Activated T-cell treated with anti-CD3 and anti-CD28 coated beads, Interleukin-2, amount 50 U/mL, for 24 hours (primary cell): ENCODE data around the gene CREB5.
"Not testable (repeated sequence)": the region's sequence is repeated elsewhere in the genome, so short reads cannot be mapped to it uniquely, and the experiment has no call there.

ENCODE experiments used
- DNase-seq: peaks from one replicate; pipeline ENCODE4 v3.0.0-alpha.2; 2020
- H3K27ac Mint-ChIP-seq: 2 replicates; pipeline ENCODE4 v1.8.0; 2020; ENCODE audit warnings: mild to moderate bottlenecking, mixed read lengths
- H3K27me3 Mint-ChIP-seq: 2 replicates; pipeline ENCODE4 v1.8.0; 2020; ENCODE audit warnings: mixed read lengths
- H3K36me3 Mint-ChIP-seq: 2 replicates; pipeline ENCODE4 v1.8.0; 2020; ENCODE audit warnings: low read depth, mixed read lengths
- H3K4me1 Mint-ChIP-seq: 2 replicates; pipeline ENCODE4 v1.8.0; 2020; ENCODE audit warnings: low read depth, mixed read lengths
- H3K4me3 Mint-ChIP-seq: 2 replicates; pipeline ENCODE4 v1.8.0; 2020; ENCODE audit warnings: mild to moderate bottlenecking, moderate library complexity, mixed read lengths
- H3K9me3 Mint-ChIP-seq: 2 replicates; pipeline ENCODE4 v1.8.0; 2020; ENCODE audit warnings: mixed read lengths

The CREB5 gene

DNA sequence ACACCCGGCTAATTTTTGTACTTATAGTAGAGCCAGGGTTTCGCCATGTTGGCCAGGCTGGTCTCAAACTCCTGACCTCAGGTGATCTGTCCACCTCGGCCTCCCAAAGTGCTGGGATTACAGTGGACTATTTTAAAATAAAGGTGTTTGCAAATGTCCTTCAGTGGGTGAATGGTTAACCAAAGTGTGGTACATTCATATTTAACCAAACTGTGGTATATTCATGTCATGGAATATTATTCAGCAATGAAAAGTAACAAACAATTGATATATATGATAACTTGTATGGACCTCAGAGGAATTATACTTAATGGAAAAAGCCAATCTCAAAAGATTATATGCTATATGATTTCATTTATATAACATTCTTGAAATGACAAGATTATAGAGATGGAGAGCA is 190.0 kb downstream of the CREB5 start:
- H3K27me3 Mint-ChIP-seq, result peaks cover 4% of the 10 kb centered on the region
- H3K4me3 Mint-ChIP-seq, result no peak overlapping the region
- no peaks in the 10 kb centered on the region for H3K4me1 Mint-ChIP-seq
- H3K9me3 Mint-ChIP-seq, result no peaks in the 10 kb centered on the region
- H3K36me3 Mint-ChIP-seq, result no peaks in the 10 kb centered on the region
- no peak for DNase-seq
- H3K27ac Mint-ChIP-seq, result no peak overlapping the region

DNA sequence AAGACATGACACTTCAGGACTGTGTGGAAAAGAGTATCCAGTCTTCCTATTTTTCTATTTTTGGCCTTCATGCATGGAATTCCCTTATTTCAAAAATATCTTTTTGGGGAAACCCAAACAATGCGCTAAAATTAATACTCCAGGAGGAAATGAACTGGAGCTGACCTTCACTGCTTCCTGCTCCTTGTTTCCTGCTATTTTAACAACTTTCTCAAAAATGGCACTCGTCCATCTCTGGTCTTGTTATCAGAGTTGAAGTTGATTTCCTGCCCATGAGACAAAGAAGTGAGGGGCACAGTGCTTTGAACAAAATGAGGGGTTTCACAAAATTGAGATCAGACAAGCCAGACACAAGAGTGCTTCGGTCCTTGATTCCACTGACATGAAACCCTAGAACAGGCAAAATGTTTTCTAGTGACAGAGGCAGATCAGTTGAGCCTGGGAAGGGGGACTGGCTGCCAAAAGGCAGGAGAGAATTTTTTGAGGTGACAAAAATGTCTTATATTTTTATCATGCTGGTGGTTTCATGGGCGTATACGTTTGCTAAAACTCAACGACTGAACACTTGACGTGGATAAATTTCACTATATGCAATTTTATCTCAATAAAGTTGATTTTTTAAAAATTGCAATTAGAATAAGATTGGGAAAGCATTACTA is 193.2 kb downstream of the CREB5 start:
- no peak overlapping the region for H3K4me3 Mint-ChIP-seq
- H3K36me3 Mint-ChIP-seq, result no peaks in the 10 kb centered on the region
- no peak for DNase-seq
- no peaks in the 10 kb centered on the region for H3K4me1 Mint-ChIP-seq
- H3K27me3 Mint-ChIP-seq, result peaks cover 10% of the 10 kb centered on the region
- H3K27ac Mint-ChIP-seq, result no peak overlapping the region
- H3K9me3 Mint-ChIP-seq, result no peaks in the 10 kb centered on the region

DNA sequence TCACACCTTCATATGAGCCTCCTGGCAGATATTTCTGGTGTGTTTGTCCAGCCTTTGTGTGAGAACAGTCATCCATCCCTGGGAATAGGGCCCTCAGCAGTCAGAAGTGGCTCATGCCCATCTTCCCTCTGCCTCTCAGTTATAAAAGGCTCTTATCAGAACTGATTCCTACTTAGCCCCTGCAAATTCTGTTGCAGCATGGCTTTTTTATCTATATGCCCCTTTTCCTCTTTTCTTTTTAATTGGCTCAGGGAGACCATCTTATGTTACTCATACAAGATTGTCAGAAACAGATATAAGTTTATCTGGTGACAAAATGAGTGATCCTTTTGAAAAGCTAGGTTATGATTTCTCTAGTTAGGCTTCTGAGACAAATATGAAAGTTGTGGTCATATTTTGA is 194.1 kb downstream of the CREB5 start:
- no peak for DNase-seq
- Mint-ChIP-seq H3K4me3 (no peak overlapping the region), H3K36me3 (no peaks in the 10 kb centered on the region), H3K27me3 (peaks cover 10% of the 10 kb centered on the region), H3K9me3 (no peaks in the 10 kb centered on the region), H3K27ac (no peak overlapping the region), H3K4me1 (no peaks in the 10 kb centered on the region)

- Mint-ChIP-seq H3K9me3 (no peaks in the 10 kb centered on the region), H3K27me3 (peaks cover 7% of the 10 kb centered on the region), H3K4me3 (no peak overlapping the region), H3K27ac (no peak overlapping the region), H3K4me1 (no peaks in the 10 kb centered on the region), H3K36me3 (no peaks in the 10 kb centered on the region)
- no peak for DNase-seq
These were observed 195.5 kb downstream of the CREB5 start for GRCh38 chr7:28607855-28608193.

DNA sequence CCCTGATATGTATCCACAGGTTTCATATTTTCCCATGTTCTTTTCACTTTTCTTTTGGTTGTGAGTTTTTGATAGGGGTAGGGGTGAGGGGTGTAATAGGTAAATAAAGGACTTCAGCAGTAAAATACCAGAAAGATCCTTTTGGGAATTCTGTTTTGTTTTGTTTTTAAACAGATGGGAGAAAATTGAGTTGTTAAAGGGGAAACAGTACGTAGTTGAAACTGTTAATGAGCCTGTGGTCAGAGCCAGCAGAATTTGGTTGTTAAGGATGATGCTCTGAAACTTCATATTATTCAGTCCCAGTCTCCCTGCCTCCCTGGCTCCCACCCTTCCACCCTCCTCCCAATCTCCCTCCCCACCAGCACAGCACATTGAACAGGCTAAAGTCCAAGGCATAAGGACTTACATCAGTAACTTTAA is 195.9 kb downstream of the CREB5 start:
- H3K4me3 Mint-ChIP-seq, result no peak overlapping the region
- H3K27ac Mint-ChIP-seq, result no peak overlapping the region
- no peaks in the 10 kb centered on the region for H3K9me3 Mint-ChIP-seq
- no peaks in the 10 kb centered on the region for H3K36me3 Mint-ChIP-seq
- H3K4me1 Mint-ChIP-seq, result no peaks in the 10 kb centered on the region
- no peak for DNase-seq
- H3K27me3 Mint-ChIP-seq, result peaks cover 7% of the 10 kb centered on the region

DNA sequence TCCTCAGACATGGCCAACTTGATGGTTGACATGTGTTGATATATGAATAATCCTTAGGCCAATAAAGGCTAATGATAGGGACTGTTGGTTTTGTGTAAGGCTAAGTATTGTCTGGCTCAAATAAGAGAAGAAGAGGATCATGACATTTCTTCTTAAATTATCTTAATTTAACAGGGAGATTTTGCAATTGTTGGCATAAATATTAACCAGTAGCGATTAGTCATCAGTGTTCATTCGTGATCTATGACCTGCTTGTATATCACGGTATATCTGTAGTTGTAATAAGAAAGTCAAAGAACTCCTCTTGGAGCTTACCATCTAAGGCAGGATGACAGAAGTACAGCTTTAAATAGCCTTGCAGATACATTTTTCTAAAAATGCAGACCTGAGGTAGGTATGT is 196.4 kb downstream of the CREB5 start:
- H3K9me3 Mint-ChIP-seq, result no peaks in the 10 kb centered on the region
- H3K36me3 Mint-ChIP-seq, result no peaks in the 10 kb centered on the region
- H3K4me3 Mint-ChIP-seq, result no peak overlapping the region
- no peak overlapping the region for H3K27ac Mint-ChIP-seq
- no peak for DNase-seq
- peaks cover 7% of the 10 kb centered on the region for H3K27me3 Mint-ChIP-seq
- no peaks in the 10 kb centered on the region for H3K4me1 Mint-ChIP-seq

GRCh38 chr7:28609608-28610007 is 197.3 kb downstream of the CREB5 start:
- Mint-ChIP-seq H3K9me3 (no peaks in the 10 kb centered on the region), H3K4me3 (no peak overlapping the region), H3K27ac (no peak overlapping the region), H3K27me3 (peaks cover 7% of the 10 kb centered on the region), H3K36me3 (no peaks in the 10 kb centered on the region), H3K4me1 (no peaks in the 10 kb centered on the region)
- DNase-seq, result no peak

DNA sequence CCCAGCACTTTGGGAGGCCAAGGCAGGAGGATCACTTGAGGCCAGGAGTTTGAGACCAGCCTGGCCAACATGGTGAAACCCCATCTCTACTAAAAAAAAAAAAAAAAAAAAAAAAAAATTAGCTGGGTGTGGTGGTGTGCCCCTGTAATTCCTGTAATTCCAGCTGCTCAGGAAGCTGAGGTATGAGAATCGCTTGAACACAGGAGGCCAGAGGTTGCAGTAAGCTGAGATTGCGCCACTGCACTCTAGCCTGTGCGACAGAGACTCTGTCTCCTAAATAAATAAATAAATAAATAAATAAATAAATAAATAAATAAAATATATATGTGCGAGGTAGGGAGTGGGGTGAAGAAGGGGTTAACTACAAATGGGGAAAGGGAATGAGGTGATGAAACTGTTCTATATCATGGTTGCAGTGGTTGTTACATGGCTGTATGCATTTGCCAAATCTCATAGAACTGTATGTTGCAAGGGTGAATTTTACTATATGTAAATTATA is 199.1 kb downstream of the CREB5 start:
- H3K36me3 Mint-ChIP-seq, H3K4me1 Mint-ChIP-seq, H3K9me3 Mint-ChIP-seq, H3K27me3 Mint-ChIP-seq, H3K4me3 Mint-ChIP-seq, H3K27ac Mint-ChIP-seq, DNase-seq: not testable (repeated sequence)

DNA sequence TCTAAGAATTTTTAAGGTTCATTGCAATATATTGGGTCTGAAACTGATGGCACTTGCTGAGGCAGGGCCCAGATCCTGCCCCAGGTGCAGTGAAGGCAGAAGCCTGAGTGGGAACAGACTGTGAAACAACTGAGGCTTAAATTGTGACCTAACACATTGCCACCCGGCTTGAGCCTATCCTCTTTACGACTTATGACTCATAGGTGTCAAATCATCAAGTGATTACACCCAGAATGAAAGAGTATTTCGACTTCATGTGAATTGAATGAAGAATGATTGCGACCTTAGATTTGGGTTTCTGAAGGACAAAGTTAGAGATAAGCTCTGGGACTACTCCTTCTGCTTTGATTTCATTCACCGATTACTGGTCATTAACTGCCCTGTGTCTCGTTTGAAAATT is 200.9 kb downstream of the CREB5 start:
- Mint-ChIP-seq H3K36me3 (no peaks in the 10 kb centered on the region), H3K4me1 (no peaks in the 10 kb centered on the region), H3K4me3 (no peak overlapping the region), H3K27me3 (peaks cover 7% of the 10 kb centered on the region), H3K27ac (no peak overlapping the region), H3K9me3 (no peaks in the 10 kb centered on the region)
- DNase-seq, result no peak

- Mint-ChIP-seq H3K4me3 (no peak overlapping the region), H3K27ac (no peak overlapping the region), H3K27me3 (peaks cover under 1% of the 10 kb centered on the region), H3K4me1 (no peaks in the 10 kb centered on the region), H3K36me3 (no peaks in the 10 kb centered on the region), H3K9me3 (no peaks in the 10 kb centered on the region)
- no peak for DNase-seq
These were observed 202.8 kb downstream of the CREB5 start for GRCh38 chr7:28615091-28615490.

DNA sequence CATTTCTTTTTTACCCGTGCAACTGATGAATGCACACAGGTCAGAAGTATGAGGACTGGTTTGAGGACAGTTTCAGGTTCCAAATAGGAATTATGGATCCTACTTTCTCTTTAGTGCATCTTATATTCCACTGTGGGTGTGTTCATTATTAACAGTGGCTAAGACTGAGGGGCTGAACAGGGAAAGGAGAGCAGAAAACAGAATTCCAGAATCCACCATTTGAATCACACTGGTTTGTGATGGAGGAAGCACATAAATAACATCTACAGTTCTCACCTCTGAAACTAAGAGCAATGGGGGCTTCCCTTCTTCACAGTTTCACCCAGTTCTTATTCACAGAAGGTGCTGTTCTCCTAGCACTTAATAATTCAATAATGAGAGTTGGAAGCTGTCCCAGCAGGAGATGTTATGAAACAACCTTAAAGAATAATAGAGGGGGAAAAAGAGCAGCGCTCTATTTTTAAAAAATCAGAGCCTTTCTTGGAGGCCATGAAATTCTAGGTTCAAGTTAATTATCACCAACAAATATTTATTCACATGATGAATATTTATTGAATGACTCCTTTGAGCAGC is 205.1 kb downstream of the CREB5 start:
- no peak overlapping the region for H3K4me3 Mint-ChIP-seq
- H3K27me3 Mint-ChIP-seq, result no peaks in the 10 kb centered on the region
- H3K36me3 Mint-ChIP-seq, result no peaks in the 10 kb centered on the region
- no peak overlapping the region for H3K27ac Mint-ChIP-seq
- no peaks in the 10 kb centered on the region for H3K9me3 Mint-ChIP-seq
- H3K4me1 Mint-ChIP-seq, result no peaks in the 10 kb centered on the region
- no peak for DNase-seq

DNA sequence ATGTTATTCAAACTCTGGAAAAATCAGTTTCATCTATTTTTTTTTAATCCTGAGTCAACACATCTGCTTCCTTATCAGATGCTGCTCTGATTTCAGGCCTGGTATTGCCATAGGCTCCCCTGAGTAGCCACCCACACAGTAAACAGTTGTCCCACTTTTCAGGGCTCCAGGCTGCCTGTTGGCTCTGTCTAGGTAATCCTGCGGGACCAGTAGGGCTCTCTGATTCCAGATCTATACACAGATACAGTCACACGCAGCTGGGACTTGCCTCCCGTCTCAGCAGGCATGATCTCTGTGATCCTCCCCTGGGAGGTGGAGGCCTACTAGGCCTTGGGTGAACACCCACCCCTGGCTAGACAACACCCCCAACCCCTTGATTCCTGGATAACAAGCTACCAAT is 206.1 kb downstream of the CREB5 start:
- no peaks in the 10 kb centered on the region for H3K36me3 Mint-ChIP-seq
- no peak overlapping the region for H3K4me3 Mint-ChIP-seq
- H3K27ac Mint-ChIP-seq, result no peak overlapping the region
- no peak for DNase-seq
- H3K9me3 Mint-ChIP-seq, result no peaks in the 10 kb centered on the region
- H3K4me1 Mint-ChIP-seq, result no peaks in the 10 kb centered on the region
- no peaks in the 10 kb centered on the region for H3K27me3 Mint-ChIP-seq

- H3K27ac Mint-ChIP-seq, result no peak overlapping the region
- no peaks in the 10 kb centered on the region for H3K36me3 Mint-ChIP-seq
- H3K9me3 Mint-ChIP-seq, result no peaks in the 10 kb centered on the region
- H3K4me1 Mint-ChIP-seq, result no peaks in the 10 kb centered on the region
- DNase-seq, result no peak
- no peak overlapping the region for H3K4me3 Mint-ChIP-seq
- H3K27me3 Mint-ChIP-seq, result peaks cover 5% of the 10 kb centered on the region
These were observed 206.9 kb downstream of the CREB5 start for GRCh38 chr7:28619256-28619655.

GRCh38 chr7:28621369-28621841 is 209.1 kb downstream of the CREB5 start:
- no peaks in the 10 kb centered on the region for H3K36me3 Mint-ChIP-seq
- H3K27me3 Mint-ChIP-seq, result peaks cover 14% of the 10 kb centered on the region
- H3K4me1 Mint-ChIP-seq, result no peaks in the 10 kb centered on the region
- no peaks in the 10 kb centered on the region for H3K9me3 Mint-ChIP-seq
- H3K4me3 Mint-ChIP-seq, result no peak overlapping the region
- no peak overlapping the region for H3K27ac Mint-ChIP-seq
- DNase-seq, result no peak

- H3K4me1 Mint-ChIP-seq, result no peaks in the 10 kb centered on the region
- no peaks in the 10 kb centered on the region for H3K9me3 Mint-ChIP-seq
- no peaks in the 10 kb centered on the region for H3K36me3 Mint-ChIP-seq
- H3K4me3 Mint-ChIP-seq, result no peak overlapping the region
- peaks cover 23% of the 10 kb centered on the region for H3K27me3 Mint-ChIP-seq
- DNase-seq, result no peak
- H3K27ac Mint-ChIP-seq, result no peak overlapping the region
These were observed 210.9 kb downstream of the CREB5 start for GRCh38 chr7:28623105-28623730.
